ENCODE measurements around the gene LTBR.

DNA sequence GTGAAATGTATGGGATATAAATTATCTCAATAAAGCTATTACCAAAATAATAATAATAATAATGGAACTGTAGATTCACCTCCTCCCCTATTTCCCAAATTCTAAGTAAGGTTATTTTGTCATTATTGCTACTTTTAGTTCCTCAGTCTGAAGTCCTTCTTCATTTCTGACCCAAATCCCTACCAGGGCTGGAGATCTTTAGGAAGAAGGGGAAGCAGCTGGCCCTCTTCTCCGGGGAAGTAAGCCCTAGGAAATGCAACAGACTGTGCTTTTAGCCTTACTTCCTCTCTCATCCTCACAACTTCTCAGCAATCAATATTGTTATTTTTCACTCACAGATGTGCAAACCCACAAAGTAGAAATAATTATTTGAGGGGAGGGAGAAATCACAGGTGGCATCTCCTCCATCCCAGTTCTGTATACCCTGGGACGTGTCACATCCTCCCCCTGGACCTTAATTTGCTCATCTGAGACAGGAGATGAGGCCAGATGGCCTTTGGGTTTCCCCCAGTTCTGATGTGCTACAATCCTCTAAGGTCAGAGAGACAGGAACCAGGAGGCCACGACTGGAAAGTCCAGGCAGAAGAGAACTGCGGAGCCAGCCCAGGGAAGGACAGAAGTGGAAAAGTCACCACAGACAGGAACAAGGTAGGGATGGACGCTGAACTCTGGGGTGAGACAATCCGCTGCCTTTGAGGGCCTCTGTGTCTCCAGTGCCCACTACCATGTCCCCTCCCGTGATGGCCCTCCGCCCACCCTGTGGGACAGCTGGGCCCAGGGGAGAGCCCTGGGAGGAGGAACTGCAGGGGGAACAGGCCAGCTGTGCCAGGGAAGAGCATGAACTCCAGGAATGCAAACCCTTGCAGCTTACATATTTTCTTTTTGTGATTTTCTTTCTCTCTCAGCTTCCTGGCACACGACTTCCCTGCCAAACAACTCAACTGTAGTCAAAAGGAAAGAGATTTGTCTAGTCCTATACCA lies 31.5 kb upstream of the LTBR start:
- TF ChIP-seq, protein P1, sequence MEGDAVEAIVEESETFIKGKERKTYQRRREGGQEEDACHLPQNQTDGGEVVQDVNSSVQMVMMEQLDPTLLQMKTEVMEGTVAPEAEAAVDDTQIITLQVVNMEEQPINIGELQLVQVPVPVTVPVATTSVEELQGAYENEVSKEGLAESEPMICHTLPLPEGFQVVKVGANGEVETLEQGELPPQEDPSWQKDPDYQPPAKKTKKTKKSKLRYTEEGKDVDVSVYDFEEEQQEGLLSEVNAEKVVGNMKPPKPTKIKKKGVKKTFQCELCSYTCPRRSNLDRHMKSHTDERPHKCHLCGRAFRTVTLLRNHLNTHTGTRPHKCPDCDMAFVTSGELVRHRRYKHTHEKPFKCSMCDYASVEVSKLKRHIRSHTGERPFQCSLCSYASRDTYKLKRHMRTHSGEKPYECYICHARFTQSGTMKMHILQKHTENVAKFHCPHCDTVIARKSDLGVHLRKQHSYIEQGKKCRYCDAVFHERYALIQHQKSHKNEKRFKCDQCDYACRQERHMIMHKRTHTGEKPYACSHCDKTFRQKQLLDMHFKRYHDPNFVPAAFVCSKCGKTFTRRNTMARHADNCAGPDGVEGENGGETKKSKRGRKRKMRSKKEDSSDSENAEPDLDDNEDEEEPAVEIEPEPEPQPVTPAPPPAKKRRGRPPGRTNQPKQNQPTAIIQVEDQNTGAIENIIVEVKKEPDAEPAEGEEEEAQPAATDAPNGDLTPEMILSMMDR (IDR thresholded peaks at IDR 0.05; ENCODE audit: poor library complexity, severe bottlenecking) = no peak
- TF ChIP-seq POLR2AphosphoS5 (IDR thresholded peaks at IDR 0.05) = no peak
- no peak for TF ChIP-seq EP300 (conservative IDR thresholded peaks at IDR 0.05; ENCODE audit: poor library complexity, severe bottlenecking)
- TF ChIP-seq, protein P2, sequence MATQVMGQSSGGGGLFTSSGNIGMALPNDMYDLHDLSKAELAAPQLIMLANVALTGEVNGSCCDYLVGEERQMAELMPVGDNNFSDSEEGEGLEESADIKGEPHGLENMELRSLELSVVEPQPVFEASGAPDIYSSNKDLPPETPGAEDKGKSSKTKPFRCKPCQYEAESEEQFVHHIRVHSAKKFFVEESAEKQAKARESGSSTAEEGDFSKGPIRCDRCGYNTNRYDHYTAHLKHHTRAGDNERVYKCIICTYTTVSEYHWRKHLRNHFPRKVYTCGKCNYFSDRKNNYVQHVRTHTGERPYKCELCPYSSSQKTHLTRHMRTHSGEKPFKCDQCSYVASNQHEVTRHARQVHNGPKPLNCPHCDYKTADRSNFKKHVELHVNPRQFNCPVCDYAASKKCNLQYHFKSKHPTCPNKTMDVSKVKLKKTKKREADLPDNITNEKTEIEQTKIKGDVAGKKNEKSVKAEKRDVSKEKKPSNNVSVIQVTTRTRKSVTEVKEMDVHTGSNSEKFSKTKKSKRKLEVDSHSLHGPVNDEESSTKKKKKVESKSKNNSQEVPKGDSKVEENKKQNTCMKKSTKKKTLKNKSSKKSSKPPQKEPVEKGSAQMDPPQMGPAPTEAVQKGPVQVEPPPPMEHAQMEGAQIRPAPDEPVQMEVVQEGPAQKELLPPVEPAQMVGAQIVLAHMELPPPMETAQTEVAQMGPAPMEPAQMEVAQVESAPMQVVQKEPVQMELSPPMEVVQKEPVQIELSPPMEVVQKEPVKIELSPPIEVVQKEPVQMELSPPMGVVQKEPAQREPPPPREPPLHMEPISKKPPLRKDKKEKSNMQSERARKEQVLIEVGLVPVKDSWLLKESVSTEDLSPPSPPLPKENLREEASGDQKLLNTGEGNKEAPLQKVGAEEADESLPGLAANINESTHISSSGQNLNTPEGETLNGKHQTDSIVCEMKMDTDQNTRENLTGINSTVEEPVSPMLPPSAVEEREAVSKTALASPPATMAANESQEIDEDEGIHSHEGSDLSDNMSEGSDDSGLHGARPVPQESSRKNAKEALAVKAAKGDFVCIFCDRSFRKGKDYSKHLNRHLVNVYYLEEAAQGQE (IDR thresholded peaks at IDR 0.05; ENCODE audit: borderline replicate concordance) = no peak
- TF ChIP-seq EZH2 (IDR thresholded peaks at IDR 0.05; ENCODE audit: borderline replicate concordance, insufficient read depth, low read length, poor library complexity, severe bottlenecking) = no peak
- no peak for TF ChIP-seq RAD21 (conservative IDR thresholded peaks at IDR 0.05)
